HepG2 (cell line): ENCODE data around the gene LHPP. TPM values are rescaled to one million over a fixed set of nuclear protein-coding genes. Genes with fewer than 3 reads are reported as not detected.
A peak's percentile ranks its signal among the peaks of the same experiment; 100 is the strongest.

ENCODE experiments used
- ATF4 ChIP-seq, 2 experiments: fragments of 450-650 bp in 1 of 2; sonication (generic) in 1 of 2; formaldehyde crosslinking; IDR thresholded peaks; 2 replicates each; pipeline versions ENCODE4 v1.5.0 to v1.8.0; 2020 to 2022; ENCODE audit warnings: mild to moderate bottlenecking in 1 of 2, missing genetic modification reagents in 1 of 2
- EEA1 ChIP-seq: sonication (generic); formaldehyde crosslinking; IDR thresholded peaks from 2 replicates; pipeline ENCODE4 v1.5.1; 2020; ENCODE audit warnings: mild to moderate bottlenecking, missing genetic modification reagents, borderline replicate concordance
- FOXO1 ChIP-seq: sonication (generic); formaldehyde crosslinking; IDR thresholded peaks from 2 replicates; pipeline ENCODE4 v1.4.0; 2020; ENCODE audit warnings: missing genetic modification reagents
- HCFC1 ChIP-seq: fragments of 150-350 bp; IDR thresholded peaks from 2 replicates; pipeline ENCODE4 v1.6.1; 2014; ENCODE audit warnings: low read depth, low read length
- HDAC2 ChIP-seq: sonication (generic); formaldehyde crosslinking; IDR thresholded peaks from 2 replicates; pipeline ENCODE4 v1.4.0; 2020; ENCODE audit warnings: missing genetic modification reagents
- HNF4A ChIP-seq: sonication (generic); formaldehyde crosslinking; IDR thresholded peaks from 2 replicates; pipeline ENCODE4 v1.4.0; 2020; ENCODE audit warnings: missing genetic modification reagents
- HNF4G ChIP-seq, 2 experiments: sonication (generic) in 1 of 2; formaldehyde crosslinking in 1 of 2; IDR thresholded peaks; 2 replicates each; pipeline versions ENCODE4 v1.4.0 to v1.6.1; 2011 to 2020; ENCODE audit warnings: borderline replicate concordance in 2 of 2, low read depth in 2 of 2, mild to moderate bottlenecking in 2 of 2, low read length in 1 of 2, missing genetic modification reagents in 1 of 2, moderate library complexity in 1 of 2
- IKZF5 ChIP-seq: IDR thresholded peaks from 2 replicates; pipeline ENCODE4 v1.6.1; 2018; ENCODE audit warnings: missing genetic modification reagents, mild to moderate bottlenecking, missing compliant biosample characterization
- JARID2 ChIP-seq: sonication (generic); formaldehyde crosslinking; IDR thresholded peaks from 2 replicates; pipeline ENCODE4 v1.8.1; 2023; ENCODE audit warnings: missing genetic modification reagents, inconsistent platforms; ENCODE audit not compliant: insufficient replicate concordance
- KDM2A ChIP-seq: sonication (generic); formaldehyde crosslinking; IDR thresholded peaks from 2 replicates; pipeline ENCODE4 v1.4.0; 2020; ENCODE audit warnings: low read depth, missing genetic modification reagents, borderline replicate concordance
- MEIS1 ChIP-seq: sonication (generic); formaldehyde crosslinking; IDR thresholded peaks from 2 replicates; pipeline ENCODE4 v1.9.0; 2021; ENCODE audit warnings: mild to moderate bottlenecking, missing genetic modification reagents, moderate library complexity, borderline replicate concordance
- MXD3 ChIP-seq: IDR thresholded peaks from 2 replicates; pipeline ENCODE4 v1.6.1; 2016; ENCODE audit warnings: mild to moderate bottlenecking, missing biosample characterization, missing genetic modification reagents
- NFE2L2 ChIP-seq: fragments of 150-350 bp; IDR thresholded peaks from 2 replicates; pipeline ENCODE4 v1.6.1; 2014; ENCODE audit warnings: low read length
- NFKB2 ChIP-seq: sonication (generic); formaldehyde crosslinking; IDR thresholded peaks from 2 replicates; pipeline ENCODE4 v1.4.0; 2020; ENCODE audit warnings: missing genetic modification reagents, borderline replicate concordance
- NFKBIZ ChIP-seq: IDR thresholded peaks from 2 replicates; pipeline ENCODE4 v1.6.1; 2018; ENCODE audit warnings: missing genetic modification reagents, missing compliant biosample characterization
- NRL ChIP-seq: sonication (generic); formaldehyde crosslinking; IDR thresholded peaks from 2 replicates; pipeline ENCODE4 v1.5.0; 2020; ENCODE audit warnings: missing genetic modification reagents, mild to moderate bottlenecking, moderate library complexity, borderline replicate concordance
- POLR2AphosphoS2 ChIP-seq: IDR thresholded peaks from 2 replicates; pipeline ENCODE4 v1.6.1; 2011; ENCODE audit warnings: low read depth, low read length, improper control_type of control experiment
- RARA ChIP-seq: IDR thresholded peaks from 2 replicates; pipeline ENCODE4 v1.6.1; 2016; ENCODE audit warnings: missing genetic modification reagents, missing compliant biosample characterization
- SOX5 ChIP-seq: IDR thresholded peaks from 2 replicates; pipeline ENCODE4 v1.6.1; 2016; ENCODE audit warnings: borderline replicate concordance
- STAG1 ChIP-seq: sonication (generic); formaldehyde crosslinking; IDR thresholded peaks from 2 replicates; pipeline ENCODE4 v1.4.0; 2020; ENCODE audit warnings: missing genetic modification reagents
- SYNCRIP ChIP-seq: fragments of 200-400 bp; formaldehyde crosslinking; IDR thresholded peaks from 2 replicates; pipeline ENCODE4 v1.6.1; 2018; ENCODE audit warnings: mild to moderate bottlenecking, low read depth, low read length; ENCODE audit not compliant: insufficient read depth
- ZBTB26 ChIP-seq: IDR thresholded peaks from 2 replicates; pipeline ENCODE4 v1.6.1; 2016; ENCODE audit warnings: missing compliant biosample characterization, missing genetic modification reagents, borderline replicate concordance
- ZFP36L1 ChIP-seq: sonication (generic); formaldehyde crosslinking; IDR thresholded peaks from 2 replicates; pipeline ENCODE4 v1.8.0; 2022; ENCODE audit warnings: mild to moderate bottlenecking, missing genetic modification reagents, moderate library complexity
- ZNF10 ChIP-seq: sonication (generic); formaldehyde crosslinking; IDR thresholded peaks from 2 replicates; pipeline ENCODE4 v1.4.0; 2020; ENCODE audit warnings: mild to moderate bottlenecking, low read depth, missing genetic modification reagents, borderline replicate concordance
- ZNF34 ChIP-seq: sonication (generic); formaldehyde crosslinking; IDR thresholded peaks from 2 replicates; pipeline ENCODE4 v1.4.0; 2020; ENCODE audit warnings: mild to moderate bottlenecking, missing genetic modification reagents, borderline replicate concordance
- ZNF44 ChIP-seq: sonication (generic); formaldehyde crosslinking; IDR thresholded peaks from 2 replicates; pipeline ENCODE4 v1.5.1; 2020; ENCODE audit warnings: mild to moderate bottlenecking, missing genetic modification reagents
- ZNF652 ChIP-seq: IDR thresholded peaks from 2 replicates; pipeline ENCODE4 v1.6.1; 2016; ENCODE audit warnings: low read depth, borderline replicate concordance
- ZNF775 ChIP-seq: sonication (generic); formaldehyde crosslinking; IDR thresholded peaks from 2 replicates; pipeline ENCODE4 v1.4.0; 2020; ENCODE audit warnings: missing genetic modification reagents, mild to moderate bottlenecking, moderate library complexity, borderline replicate concordance
- polyA plus RNA-seq, 8 experiments: library from polyadenylated mRNA; depleted of rRNA in 3 of 8; stranded (reverse) in 7 of 8; unstranded in 1 of 8; fragments of >200 nt; fragmentation: Illumina TruSeq in 4 of 8; extraction: Trizol in 4 of 8; gene quantifications; 2 replicates each; pipeline versions ENCODE4 v1.2.1 to v1.2.3, GENCODE V29; 2011 to 2016; ENCODE audit warnings: low read depth in 4 of 8, missing spikeins in 1 of 8, mixed read lengths in 1 of 8; ENCODE audit not compliant: insufficient read depth in 1 of 8
- total RNA-seq, 5 experiments: library from RNA; depleted of rRNA; stranded (reverse); fragments of >200 nt; fragmentation: Illumina TruSeq; extraction: Trizol; gene quantifications; 2 replicates each; pipeline ENCODE4 v1.2.3, GENCODE V29; 2016; ENCODE audit warnings: low read depth in 1 of 5

LHPP gene
- total and polyA plus RNA-seq, 2 of the 13 experiments (the other 11 are each of a cell fraction or from before 2014, with no cell fraction given) = 5.2 to 13.1 TPM

GRCh38 chr10:124539935-124540641 is 78.5 kb downstream of the LHPP start (continued):
- no peak for TF ChIP-seq ZNF775 (CRISPR knock-in tag)
- no peak for TF ChIP-seq RARA (CRISPR knock-in tag)
- TF ChIP-seq ATF4 (CRISPR knock-in tag; IDR thresholded peaks at IDR 0.05) = no peak
- no peak for TF ChIP-seq FOXO1
- no peak for TF ChIP-seq ZBTB26 (CRISPR knock-in tag)
- TF ChIP-seq SOX5 (CRISPR knock-in tag) = no peak
- TF ChIP-seq ZNF34 (CRISPR knock-in tag) = no peak
- no peak for TF ChIP-seq HDAC2 (CRISPR knock-in tag)
- TF ChIP-seq ZNF44 (CRISPR knock-in tag) = no peak
- peak; percentile 96 for TF ChIP-seq STAG1 (CRISPR knock-in tag)
- TF ChIP-seq HNF4G (IDR thresholded peaks at IDR 0.05; ENCODE audit: borderline replicate concordance, low read depth, low read length) = no peak
- 0 out of 2 replicates have a peak, but pooled peaks have one; percentile 44 for TF ChIP-seq HNF4G (CRISPR knock-in tag; IDR thresholded peaks at IDR 0.05; ENCODE audit: borderline replicate concordance, low read depth)
- TF ChIP-seq ZNF10 = no peak
- no peak for TF ChIP-seq ZNF652 (CRISPR knock-in tag)
- TF ChIP-seq EEA1 (CRISPR knock-in tag) = no peak
- no peak for TF ChIP-seq POLR2AphosphoS2
- TF ChIP-seq NFKB2 (CRISPR knock-in tag) = peak; percentile 29; the same call in 1 of the 2 replicates
- TF ChIP-seq KDM2A (CRISPR knock-in tag) = peak; percentile 80; the same call in 1 of the 2 replicates
- TF ChIP-seq MXD3 (CRISPR knock-in tag) = no peak
- no peak for TF ChIP-seq SYNCRIP
- no peak for TF ChIP-seq HNF4A (CRISPR knock-in tag)
- TF ChIP-seq JARID2 (CRISPR knock-in tag) = peak; percentile 60
- peak; percentile 47; the same call in 1 of the 2 replicates for TF ChIP-seq IKZF5 (CRISPR knock-in tag)
- TF ChIP-seq MEIS1 (CRISPR knock-in tag) = no peak
- TF ChIP-seq NFE2L2 = no peak
- TF ChIP-seq NRL (CRISPR knock-in tag) = peak; percentile 53; the same call in 1 of the 2 replicates
- TF ChIP-seq NFKBIZ (CRISPR knock-in tag) = no peak
- no peak for TF ChIP-seq HCFC1
- TF ChIP-seq ZFP36L1 (CRISPR knock-in tag) = no peak
